Right lobe of liver (tissue), 4 donors: ENCODE measurements around the gene IL15RA.

Experiments
- POLR2A ChIP-seq: fragments of 450-650 bp; IDR thresholded peaks from one replicate; pipeline ENCODE4 v1.6.1; 2017; ENCODE audit warnings: antibody characterized with exemption, mild to moderate bottlenecking
- TF ChIP-seq, protein P1 (sequence below), 4 donors: fragments of 200-600 bp in 3 of 4; fragments of 450-650 bp in 1 of 4; IDR thresholded peaks; one replicate each; pipeline versions ENCODE4 v1.5.1 to v1.8.0; 2016 to 2022; ENCODE audit warnings: antibody characterized with exemption in 4 of 4, mild to moderate bottlenecking in 2 of 4
- donor health status: DM: no; HTN: no; CAD: no.
- donor health status: DM: no; HTN: no; CAD: no.
- donor health status: DM: no; HTN: yes; CAD: no.

DNA sequence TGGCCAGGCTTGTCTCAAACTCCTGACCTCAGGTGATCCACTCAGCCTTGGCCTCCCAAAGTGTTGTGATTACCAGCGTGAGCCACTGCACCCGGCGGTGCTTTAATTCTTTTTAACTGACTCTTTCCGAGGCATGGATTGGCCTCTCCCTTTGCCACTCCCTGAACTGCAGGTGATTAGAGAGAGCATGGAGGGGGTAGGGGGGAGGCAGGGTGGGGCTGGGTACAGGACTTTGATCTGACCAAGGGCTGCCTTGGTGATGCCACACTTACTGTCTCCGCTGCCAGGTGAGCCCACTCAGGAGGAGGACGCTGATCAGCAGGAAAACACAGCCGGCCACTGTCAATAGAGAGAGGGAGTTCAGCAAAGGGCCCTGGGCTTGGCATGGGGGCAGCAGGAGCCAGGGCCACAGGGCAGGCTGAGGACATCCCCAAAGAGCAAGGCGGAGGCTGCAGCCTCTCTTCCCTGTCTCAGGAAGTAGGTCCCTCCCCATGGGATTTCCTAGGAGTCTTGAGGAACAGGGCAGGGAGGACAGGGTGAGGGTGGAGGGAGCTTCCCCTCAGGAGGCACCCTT is 40.5 kb upstream of the IL15RA start:
- TF ChIP-seq, protein P1, sequence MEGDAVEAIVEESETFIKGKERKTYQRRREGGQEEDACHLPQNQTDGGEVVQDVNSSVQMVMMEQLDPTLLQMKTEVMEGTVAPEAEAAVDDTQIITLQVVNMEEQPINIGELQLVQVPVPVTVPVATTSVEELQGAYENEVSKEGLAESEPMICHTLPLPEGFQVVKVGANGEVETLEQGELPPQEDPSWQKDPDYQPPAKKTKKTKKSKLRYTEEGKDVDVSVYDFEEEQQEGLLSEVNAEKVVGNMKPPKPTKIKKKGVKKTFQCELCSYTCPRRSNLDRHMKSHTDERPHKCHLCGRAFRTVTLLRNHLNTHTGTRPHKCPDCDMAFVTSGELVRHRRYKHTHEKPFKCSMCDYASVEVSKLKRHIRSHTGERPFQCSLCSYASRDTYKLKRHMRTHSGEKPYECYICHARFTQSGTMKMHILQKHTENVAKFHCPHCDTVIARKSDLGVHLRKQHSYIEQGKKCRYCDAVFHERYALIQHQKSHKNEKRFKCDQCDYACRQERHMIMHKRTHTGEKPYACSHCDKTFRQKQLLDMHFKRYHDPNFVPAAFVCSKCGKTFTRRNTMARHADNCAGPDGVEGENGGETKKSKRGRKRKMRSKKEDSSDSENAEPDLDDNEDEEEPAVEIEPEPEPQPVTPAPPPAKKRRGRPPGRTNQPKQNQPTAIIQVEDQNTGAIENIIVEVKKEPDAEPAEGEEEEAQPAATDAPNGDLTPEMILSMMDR (IDR thresholded peaks at IDR 0.05): no peak
- TF ChIP-seq POLR2A: no peak
